Pancreas (tissue), 10 donors: ENCODE results near the gene VPS13D. TPM values are rescaled to one million over a fixed set of nuclear protein-coding genes. Genes with fewer than 3 reads are reported as not detected.
A peak's percentile ranks its signal among the peaks of the same experiment; 100 is the strongest.

ENCODE experiments used
- ATAC-seq, 4 donors: fragments of 200-7000 bp; cut with Tn5 transposase; one replicate each; pipeline versions ENCODE4 v1.8.0 to v1.9.1; 2020; ENCODE audit warnings: mild to moderate bottlenecking in 4 of 4, moderate library complexity in 4 of 4
- DNase-seq, 6 donors: peaks; one replicate each; pipeline ENCODE4 v3.0.0-alpha.2; 2020
- FAIRE-seq: peaks from 2 replicates; lab custom pipeline; 2012; peaks lifted over from hg19 to GRCh38; lab: Jason Lieb, UNC
- H3K27ac ChIP-seq, 4 donors: fragments of 200-600 bp; sonication (generic); 1 replicate in 3 of 4; 2 replicates in 1 of 4; pipeline versions ENCODE4 v1.5.0 to v1.8.0; 2020
- H3K27me3 ChIP-seq, 4 donors: fragments of 200-600 bp; one replicate each; pipeline ENCODE4 v1.8.0; 2021
- H3K36me3 ChIP-seq, 3 donors: fragments of 200-600 bp; sonication (generic) in 1 of 3; one replicate each; pipeline versions ENCODE4 v1.5.0 to v1.8.0; 2020 to 2021
- H3K4me1 ChIP-seq, 3 donors: fragments of 200-600 bp; one replicate each; pipeline ENCODE4 v1.8.0; 2021
- H3K4me3 ChIP-seq, 4 donors: fragments of 200-600 bp; sonication (generic) in 2 of 4; one replicate each; pipeline versions ENCODE4 v1.5.0 to v1.8.0; 2020 to 2021
- H3K9me3 ChIP-seq, 4 donors: fragments of 200-600 bp; one replicate each; pipeline ENCODE4 v1.8.0; 2021
- CTCF ChIP-seq, 4 donors: fragments of 200-600 bp; sonication (generic) in 3 of 4; IDR thresholded peaks; one replicate each; pipeline versions ENCODE4 v1.5.0 to v1.8.0; 2021; ENCODE audit warnings: antibody characterized with exemption in 4 of 4
- WGBS, 2 donors: extraction: QIAGEN DNeasy Blood & Tissue Kit; methylation state at CpG; one replicate each; pipeline ENCODE4 v1.1.7; 2013; 5-methylcytosine and 5-hydroxymethylcytosine counted together
- intact Hi-C, 3 donors: fragments of 100-400 bp; cut with DNase I; formaldehyde crosslinking; loops; one replicate each; pipeline versions ENCODE4 v1.11.1 to v1.14.2; 2022
- polyA plus RNA-seq, 2 donors: library from polyadenylated mRNA; stranded (reverse); fragments of 200-250 nt; gene quantifications; one replicate each; pipeline ENCODE4 v1.2.3, GENCODE V29; 2013
- total RNA-seq, 6 donors: library from RNA; stranded (reverse); fragmentation: NEBNext Ultra II Directional in 4 of 6; extraction: Animal tissue kit (Norgen Biotek cat#: 25700) in 4 of 6; gene quantifications; one replicate each; pipeline versions ENCODE4 v1.2.1 to v1.2.4, GENCODE V29; 2021 to 2023
- donor health status: healthy with polysubstance abuse.
- donor health status: DM: no; HTN: no; CAD: no; lungs with moderate emphysema.
- donor health status: DM: no; HTN: no; CAD: no.
- donor health status: control.
- donor health status: control.
- donor health status: Bipolar disorder and iron deficiency.
- donor health status: DM: yes; HTN: yes; CAD: no.
- donor health status: DM: no; HTN: no; CAD: no.
- donor health status: DM: no; HTN: no; CAD: no.
- donor health status: DM: yes; HTN: yes; CAD: no.

Gene VPS13D
- total and polyA plus RNA-seq, 8 donors = 13.7 to 39.0 (median 24.8) TPM

DNA sequence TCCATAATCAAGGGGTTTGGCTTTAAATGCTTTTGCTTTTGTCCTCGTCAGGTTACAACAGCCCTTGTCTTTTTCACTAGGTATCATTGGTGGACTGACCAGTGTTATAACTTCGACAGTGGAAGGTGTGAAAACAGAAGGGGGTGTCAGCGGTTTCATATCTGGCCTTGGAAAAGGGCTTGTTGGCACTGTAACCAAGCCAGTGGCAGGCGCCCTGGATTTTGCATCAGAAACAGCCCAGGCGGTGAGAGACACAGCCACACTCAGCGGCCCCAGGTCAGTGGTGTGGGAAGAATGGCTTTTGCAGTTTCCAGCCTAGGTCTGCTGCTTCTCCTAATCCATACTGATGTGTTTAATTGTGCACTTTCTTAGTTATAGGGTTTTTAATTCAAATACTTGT is 230.3 kb downstream of the VPS13D start:
- peak; percentile 53 to 80 (median 64) for ATAC-seq
- Histone ChIP-seq H3K4me1 (peaks cover 22 to 63% (median 61%) of the 10 kb centered on the region in 3 donors), H3K36me3 (no peaks in the 10 kb centered on the region), H3K27me3 (no peaks in the 10 kb centered on the region), H3K27ac (peak overlapping the region in 3 of 4 donors; percentile 1 to 82 (median 80)), H3K4me3 (peak overlapping the region in 1 of 4 donors; percentile 5), H3K9me3 (no peaks in the 10 kb centered on the region)
- intact Hi-C loops = no loop called here
- peak; percentile 53 to 78 (median 74) for DNase-seq
- no peak for TF ChIP-seq CTCF (IDR thresholded peaks at IDR 0.05)
- no peak for FAIRE-seq
- WGBS, 2 donors = 25 to 43% methylated on average over 6 of the region's 6 CpGs

DNA sequence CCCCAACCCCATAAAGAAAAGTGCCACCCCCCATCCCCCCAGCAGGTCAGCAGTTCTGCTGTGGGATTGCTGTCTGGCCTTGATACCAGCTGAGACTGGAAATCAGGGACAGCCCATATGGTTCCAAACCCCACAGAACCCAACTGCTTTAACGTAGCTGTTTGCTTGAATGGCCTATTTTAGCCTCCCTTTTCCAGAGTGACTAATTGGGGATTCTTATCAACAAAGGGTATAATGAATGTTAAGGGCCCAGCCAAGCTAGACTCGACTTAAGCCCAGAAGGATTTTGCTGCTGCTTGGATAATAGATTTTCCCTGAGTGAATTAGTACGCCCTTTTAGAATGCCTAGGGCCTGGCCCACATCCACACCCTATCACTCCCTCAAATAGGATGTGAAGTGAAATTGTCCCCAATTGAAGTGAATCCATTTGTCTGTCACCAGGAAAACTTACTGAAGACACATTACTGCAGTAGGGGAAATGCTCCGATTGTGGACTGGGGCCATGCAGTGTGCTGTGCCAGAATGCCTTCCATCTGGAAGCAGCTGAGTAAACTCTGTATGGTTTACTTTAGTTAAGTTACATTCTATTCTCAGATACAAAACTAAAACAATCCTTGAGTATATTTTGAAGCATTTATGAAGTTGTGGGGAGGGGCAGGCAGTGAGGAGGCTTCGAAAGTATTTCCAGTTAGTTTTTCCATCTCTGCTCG is 231.2 kb downstream of the VPS13D start:
- intact Hi-C loops = no loop called here
- H3K4me1 ChIP-seq = peaks cover 20 to 63% (median 59%) of the 10 kb centered on the region in 3 donors
- WGBS, 2 donors = 17 to 20% methylated on average over 6 of the region's 6 CpGs
- DNase-seq = peak in 4 of 6 donors; percentile 68 to 78 (median 78)
- no peaks in the 10 kb centered on the region for H3K36me3 ChIP-seq
- H3K27ac ChIP-seq = peak overlapping the region; percentile 47 to 82 (median 67)
- FAIRE-seq = peak; percentile 88
- H3K27me3 ChIP-seq = no peaks in the 10 kb centered on the region
- H3K4me3 ChIP-seq = peak overlapping the region in 2 of 4 donors; percentile 6 to 9
- TF ChIP-seq CTCF (IDR thresholded peaks at IDR 0.05) = no peak
- peak; percentile 81 to 86 (median 84) for ATAC-seq
- H3K9me3 ChIP-seq = no peaks in the 10 kb centered on the region

- DNase-seq = no peak
- intact Hi-C loops = no loop called here
- no peaks in the 10 kb centered on the region for H3K9me3 ChIP-seq
- peak overlapping the region in 1 of 4 donors; percentile 9 for H3K4me3 ChIP-seq
- peak in 1 of 4 donors; percentile 2 for ATAC-seq
- FAIRE-seq = no peak
- H3K27ac ChIP-seq = peak overlapping the region in 3 of 4 donors; percentile 54 to 82 (median 80)
- TF ChIP-seq CTCF (IDR thresholded peaks at IDR 0.05) = no peak
- H3K27me3 ChIP-seq = no peaks in the 10 kb centered on the region
- H3K4me1 ChIP-seq = peaks cover 20 to 62% (median 59%) of the 10 kb centered on the region in 3 donors
- H3K36me3 ChIP-seq = no peaks in the 10 kb centered on the region
- 27 to 41% methylated on average over 2 of the region's 2 CpGs for WGBS, 2 donors
Measured at GRCh38 chr1:12461754-12462153, 231.9 kb downstream of the VPS13D start.

DNA sequence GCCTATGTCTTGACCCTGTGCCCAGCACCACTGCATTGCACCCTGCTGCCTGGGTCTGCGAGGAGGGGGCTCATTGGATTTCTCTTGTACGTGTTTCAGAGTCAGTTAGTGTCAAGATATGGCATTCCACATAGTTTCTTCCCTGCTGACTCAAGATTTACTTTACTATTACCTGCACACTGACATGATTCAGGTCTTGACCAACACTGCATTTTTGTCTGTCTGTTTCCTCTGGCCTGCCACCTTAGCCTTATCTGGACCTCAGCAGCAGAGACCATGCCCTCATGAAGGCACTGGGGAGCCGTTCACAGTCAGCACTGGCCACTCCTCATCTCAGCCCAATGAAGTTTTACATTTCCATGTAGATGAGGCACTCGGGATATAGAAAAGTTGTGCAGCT is 232.8 kb downstream of the VPS13D start:
- H3K4me1 ChIP-seq = peaks cover 15 to 56% (median 54%) of the 10 kb centered on the region in 3 donors
- WGBS, 2 donors = 44 to 47% methylated on average over 4 of the region's 4 CpGs
- no peak overlapping the region for H3K4me3 ChIP-seq
- TF ChIP-seq CTCF (IDR thresholded peaks at IDR 0.05) = no peak
- FAIRE-seq (no peak), ATAC-seq (peak in 1 of 4 donors; percentile 5), DNase-seq (no peak)
- H3K27me3 ChIP-seq = no peaks in the 10 kb centered on the region
- intact Hi-C loops = no loop called here
- H3K9me3 ChIP-seq = no peaks in the 10 kb centered on the region
- H3K36me3 ChIP-seq = no peaks in the 10 kb centered on the region
- H3K27ac ChIP-seq = peak overlapping the region in 2 of 4 donors; percentile 80 to 82

- Histone ChIP-seq H3K27ac (peak overlapping the region in 2 of 4 donors; percentile 55 to 80), H3K4me3 (no peak overlapping the region), H3K27me3 (no peaks in the 10 kb centered on the region), H3K4me1 (peaks cover 13 to 55% (median 55%) of the 10 kb centered on the region in 3 donors), H3K9me3 (no peaks in the 10 kb centered on the region), H3K36me3 (no peaks in the 10 kb centered on the region)
- no peak for TF ChIP-seq CTCF (IDR thresholded peaks at IDR 0.05)
- ATAC-seq (no peak), DNase-seq (peak in 1 of 6 donors; percentile 8), FAIRE-seq (no peak)
- 45 to 59% methylated on average over 3 of the region's 3 CpGs for WGBS, 2 donors
- intact Hi-C loops = no loop called here
Measured at GRCh38 chr1:12464045-12464461, 234.2 kb downstream of the VPS13D start.
